Testis (tissue), 5 donors: ENCODE data around the gene RMDN2. TPM values are rescaled to one million over a fixed set of nuclear protein-coding genes. Genes with fewer than 3 reads are reported as not detected.

Source experiments
- DNase-seq: peaks from one replicate; pipeline ENCODE4 v3.0.0-alpha.2; 2019
- H3K27ac ChIP-seq, 2 donors: fragments of 200-600 bp; sonication (generic); one replicate each; pipeline ENCODE4 v1.5.1; 2019
- H3K27me3 ChIP-seq: fragments of 200-600 bp; sonication (generic); one replicate; pipeline ENCODE4 v1.5.1; 2019
- H3K36me3 ChIP-seq: fragments of 200-600 bp; sonication (generic); one replicate; pipeline ENCODE4 v1.5.1; 2017; ENCODE audit warnings: low read depth; ENCODE audit errors: missing control alignments
- H3K4me1 ChIP-seq: fragments of 200-600 bp; sonication (generic); one replicate; pipeline ENCODE4 v1.5.1; 2019
- H3K4me3 ChIP-seq, 2 donors: fragments of 200-600 bp; sonication (generic); one replicate each; pipeline ENCODE4 v1.5.1; 2017 to 2019
- H3K9me3 ChIP-seq: fragments of 200-600 bp; sonication (generic); one replicate; pipeline ENCODE4 v1.5.1; 2017
- POLR2A ChIP-seq: fragments of 450-650 bp; IDR thresholded peaks from one replicate; pipeline ENCODE4 v1.6.1; 2017; ENCODE audit warnings: antibody characterized with exemption, mild to moderate bottlenecking, moderate library complexity
- WGBS, 2 donors: methylation state at CpG; one replicate each; pipeline ENCODE4 v1.1.5; 2018; 5-methylcytosine and 5-hydroxymethylcytosine counted together
- intact Hi-C: fragments of 100-400 bp; cut with DNase I; formaldehyde crosslinking; loops from one replicate; pipeline ENCODE4 v1.15.1; 2023; ENCODE audit warnings: low total_unique reads
- long read RNA-seq, 2 donors: transcript quantifications; one replicate each; lab custom pipeline, GENCODE V29; 2026
- polyA plus RNA-seq: library from polyadenylated mRNA; stranded (reverse); fragments of 350-450 nt; fragmentation: Illumina TruSeq; extraction: RNeasy Lipid Tissue Mini Kit (QIAGEN cat#74804); gene quantifications from one replicate; pipeline ENCODE4 v1.2.3, GENCODE V29; 2014; ENCODE audit warnings: low read depth, low replicate concordance; ENCODE audit not compliant: insufficient read depth
- total RNA-seq, 2 donors: library from RNA; depleted of rRNA; stranded (reverse); fragments of >200 nt; gene quantifications; one replicate each; pipeline ENCODE4 v1.2.3, GENCODE V29; 2016
- TF ChIP-seq, protein P1 (sequence below), 3 experiments: fragments of 450-650 bp in 2 of 3; fragments of 200-600 bp in 1 of 3; sonication (generic) in 1 of 3; IDR thresholded peaks; one replicate each; pipeline ENCODE4 v1.5.1; 2016 to 2019; ENCODE audit warnings: antibody characterized with exemption in 3 of 3, mild to moderate bottlenecking in 2 of 3, moderate library complexity in 1 of 3

RMDN2 gene, protein sequence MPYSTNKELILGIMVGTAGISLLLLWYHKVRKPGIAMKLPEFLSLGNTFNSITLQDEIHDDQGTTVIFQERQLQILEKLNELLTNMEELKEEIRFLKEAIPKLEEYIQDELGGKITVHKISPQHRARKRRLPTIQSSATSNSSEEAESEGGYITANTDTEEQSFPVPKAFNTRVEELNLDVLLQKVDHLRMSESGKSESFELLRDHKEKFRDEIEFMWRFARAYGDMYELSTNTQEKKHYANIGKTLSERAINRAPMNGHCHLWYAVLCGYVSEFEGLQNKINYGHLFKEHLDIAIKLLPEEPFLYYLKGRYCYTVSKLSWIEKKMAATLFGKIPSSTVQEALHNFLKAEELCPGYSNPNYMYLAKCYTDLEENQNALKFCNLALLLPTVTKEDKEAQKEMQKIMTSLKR
- total RNA-seq: 10 to 100 TPM; 22.8 to 31.6 TPM
- 34.9 TPM for polyA plus RNA-seq
- long read RNA-seq, donor 1, partial matches to known transcripts: 0 of 4 reads
- long read RNA-seq, donor 1, other reads (novel, unspliced or antisense): 0 of 4 reads
- long read RNA-seq, donor 2, partial matches to known transcripts: 0 of 6 reads
- long read RNA-seq, donor 2, other reads (novel, unspliced or antisense): 5 of 6 reads

DNA sequence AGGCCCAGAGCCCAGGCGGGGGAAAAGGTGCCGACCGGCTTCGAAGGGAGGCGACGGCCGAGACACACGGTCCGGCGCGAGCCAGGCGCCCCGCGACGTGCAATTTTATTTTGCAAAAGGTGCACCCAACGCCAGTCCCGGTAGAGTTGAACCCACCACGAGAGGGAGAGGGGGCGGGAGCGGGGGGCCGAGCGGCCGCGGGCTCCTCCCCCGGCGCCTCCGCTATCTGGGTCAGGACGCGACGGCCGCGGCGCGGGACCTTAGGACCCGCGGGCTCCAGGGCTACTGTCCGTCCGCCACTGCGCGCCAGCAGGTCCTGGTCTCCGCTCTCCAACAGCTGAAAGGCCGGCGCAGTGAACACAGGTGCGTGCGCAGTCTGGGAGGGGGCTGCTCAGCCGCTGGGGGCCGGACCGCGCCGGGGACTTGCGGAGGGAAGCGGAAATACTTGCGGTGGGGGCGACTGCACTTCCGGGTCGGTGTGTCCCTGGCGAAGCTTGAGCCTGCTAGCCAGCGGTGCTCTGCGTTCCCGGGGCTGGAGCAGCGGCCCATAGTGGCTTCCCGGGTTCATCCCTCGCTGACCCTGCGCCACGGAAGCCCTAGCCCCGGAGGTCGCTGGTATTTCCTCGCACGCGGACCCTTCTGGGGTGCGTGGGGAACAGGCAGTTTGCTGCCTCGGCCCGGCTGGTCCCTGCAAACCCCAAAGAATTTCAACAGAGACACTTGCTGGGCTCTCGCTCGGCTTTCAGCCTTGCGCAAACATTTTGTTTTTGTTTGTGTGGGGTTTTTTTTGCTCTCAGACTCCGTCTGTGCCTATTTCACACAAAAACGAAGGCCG lies at the start of gene RMDN2:
TSS of gene RMDN2 (plus strand) at position 225 of the 835 bp plus-strand sequence. CDS start 3,991 bp downstream, outside the sequence.
- peak within 1 kb of the TSS; percentile 95 for H3K27ac ChIP-seq
- DNase-seq: peak; percentile 96
- H3K36me3 ChIP-seq: no peaks in the 10 kb centered on the region
- intact Hi-C loops: no loop called here
- H3K27me3 ChIP-seq: no peaks in the 10 kb centered on the region
- peak within 1 kb of the TSS; percentile 77 to 93 for H3K4me3 ChIP-seq
- H3K9me3 ChIP-seq: no peaks in the 10 kb centered on the region
- peak; percentile 65 for TF ChIP-seq POLR2A
- TF ChIP-seq, protein P1, sequence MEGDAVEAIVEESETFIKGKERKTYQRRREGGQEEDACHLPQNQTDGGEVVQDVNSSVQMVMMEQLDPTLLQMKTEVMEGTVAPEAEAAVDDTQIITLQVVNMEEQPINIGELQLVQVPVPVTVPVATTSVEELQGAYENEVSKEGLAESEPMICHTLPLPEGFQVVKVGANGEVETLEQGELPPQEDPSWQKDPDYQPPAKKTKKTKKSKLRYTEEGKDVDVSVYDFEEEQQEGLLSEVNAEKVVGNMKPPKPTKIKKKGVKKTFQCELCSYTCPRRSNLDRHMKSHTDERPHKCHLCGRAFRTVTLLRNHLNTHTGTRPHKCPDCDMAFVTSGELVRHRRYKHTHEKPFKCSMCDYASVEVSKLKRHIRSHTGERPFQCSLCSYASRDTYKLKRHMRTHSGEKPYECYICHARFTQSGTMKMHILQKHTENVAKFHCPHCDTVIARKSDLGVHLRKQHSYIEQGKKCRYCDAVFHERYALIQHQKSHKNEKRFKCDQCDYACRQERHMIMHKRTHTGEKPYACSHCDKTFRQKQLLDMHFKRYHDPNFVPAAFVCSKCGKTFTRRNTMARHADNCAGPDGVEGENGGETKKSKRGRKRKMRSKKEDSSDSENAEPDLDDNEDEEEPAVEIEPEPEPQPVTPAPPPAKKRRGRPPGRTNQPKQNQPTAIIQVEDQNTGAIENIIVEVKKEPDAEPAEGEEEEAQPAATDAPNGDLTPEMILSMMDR (IDR thresholded peaks at IDR 0.05): no peak
- WGBS, 2 donors: 0 to 1% methylated on average over 10 to 62 of the region's 79 CpGs
- H3K4me1 ChIP-seq: peaks cover 3% of the 10 kb centered on the region

DNA sequence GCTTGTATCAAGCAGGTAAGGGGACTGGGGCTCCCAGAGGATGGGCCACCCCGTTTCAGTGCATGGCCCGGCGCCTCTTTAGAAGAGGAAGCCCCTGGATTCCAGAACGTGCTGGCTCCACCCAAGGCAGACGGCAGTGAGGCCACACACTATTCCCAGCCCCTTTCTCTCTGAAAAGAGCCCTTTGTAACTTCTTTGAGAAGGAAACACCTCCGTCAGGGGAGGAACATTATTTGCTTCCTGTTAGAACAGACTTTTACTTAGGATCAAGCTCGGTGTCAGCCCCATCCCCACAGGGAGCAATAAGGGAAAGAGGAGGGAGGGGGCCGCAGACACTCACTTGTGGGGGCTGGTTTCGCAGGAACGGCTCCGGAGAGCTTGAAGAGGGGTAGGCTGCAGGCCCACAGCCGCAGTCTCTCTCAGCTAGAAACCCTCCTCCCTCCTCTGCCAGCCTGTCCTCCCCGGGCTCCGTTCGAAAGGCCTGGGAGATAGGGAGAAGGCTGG lies 49.6 kb upstream of the RMDN2 start:
- intact Hi-C loops: loop anchor here (5.0 kb wide), 1 partner anchor 478 kb away; no protein-coding TSS in a partner anchor
- 6 to 18% methylated on average over 10 to 15 of the region's 15 CpGs for WGBS, 2 donors
- TF ChIP-seq POLR2A: no peak
- TF ChIP-seq, protein P1 (IDR thresholded peaks at IDR 0.05): no peak
- Histone ChIP-seq H3K4me3 (peak overlapping the region in 1 of 2 donors; percentile 14), H3K4me1 (peaks cover 13% of the 10 kb centered on the region), H3K27ac (no peak overlapping the region), H3K27me3 (no peaks in the 10 kb centered on the region), H3K36me3 (no peaks in the 10 kb centered on the region), H3K9me3 (no peaks in the 10 kb centered on the region)
- no peak for DNase-seq

DNA sequence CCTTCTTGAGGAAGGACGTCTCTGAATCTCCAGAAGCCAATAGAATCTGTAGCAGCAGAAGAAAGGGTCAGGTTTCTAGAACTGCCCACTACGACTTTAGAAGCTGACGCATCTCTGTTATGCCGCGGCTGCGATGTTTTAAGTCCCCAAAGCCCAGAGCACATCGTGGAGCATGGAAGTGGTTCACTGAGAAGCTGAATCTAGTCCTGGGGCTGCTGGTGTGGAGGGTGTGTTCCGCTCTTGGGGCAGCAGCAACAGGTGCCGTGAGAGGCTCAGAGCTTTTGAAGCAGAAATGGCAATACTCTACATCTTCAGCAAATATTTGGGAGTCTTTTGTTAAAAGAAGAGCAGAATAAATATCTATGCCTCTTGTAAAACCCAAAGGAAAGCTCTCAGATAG lies 48.9 kb upstream of the RMDN2 start:
- no peak for DNase-seq
- no peaks in the 10 kb centered on the region for H3K36me3 ChIP-seq
- 70 to 72% methylated on average over 9 of the region's 9 CpGs for WGBS, 2 donors
- H3K27ac ChIP-seq: no peak overlapping the region
- TF ChIP-seq POLR2A: no peak
- TF ChIP-seq, protein P1 (IDR thresholded peaks at IDR 0.05): no peak
- H3K9me3 ChIP-seq: no peaks in the 10 kb centered on the region
- intact Hi-C loops: loop anchor here (5.0 kb wide), 1 partner anchor 479 kb away; no protein-coding TSS in a partner anchor
- no peak overlapping the region for H3K4me3 ChIP-seq
- no peaks in the 10 kb centered on the region for H3K27me3 ChIP-seq
- H3K4me1 ChIP-seq: peaks cover 13% of the 10 kb centered on the region

DNA sequence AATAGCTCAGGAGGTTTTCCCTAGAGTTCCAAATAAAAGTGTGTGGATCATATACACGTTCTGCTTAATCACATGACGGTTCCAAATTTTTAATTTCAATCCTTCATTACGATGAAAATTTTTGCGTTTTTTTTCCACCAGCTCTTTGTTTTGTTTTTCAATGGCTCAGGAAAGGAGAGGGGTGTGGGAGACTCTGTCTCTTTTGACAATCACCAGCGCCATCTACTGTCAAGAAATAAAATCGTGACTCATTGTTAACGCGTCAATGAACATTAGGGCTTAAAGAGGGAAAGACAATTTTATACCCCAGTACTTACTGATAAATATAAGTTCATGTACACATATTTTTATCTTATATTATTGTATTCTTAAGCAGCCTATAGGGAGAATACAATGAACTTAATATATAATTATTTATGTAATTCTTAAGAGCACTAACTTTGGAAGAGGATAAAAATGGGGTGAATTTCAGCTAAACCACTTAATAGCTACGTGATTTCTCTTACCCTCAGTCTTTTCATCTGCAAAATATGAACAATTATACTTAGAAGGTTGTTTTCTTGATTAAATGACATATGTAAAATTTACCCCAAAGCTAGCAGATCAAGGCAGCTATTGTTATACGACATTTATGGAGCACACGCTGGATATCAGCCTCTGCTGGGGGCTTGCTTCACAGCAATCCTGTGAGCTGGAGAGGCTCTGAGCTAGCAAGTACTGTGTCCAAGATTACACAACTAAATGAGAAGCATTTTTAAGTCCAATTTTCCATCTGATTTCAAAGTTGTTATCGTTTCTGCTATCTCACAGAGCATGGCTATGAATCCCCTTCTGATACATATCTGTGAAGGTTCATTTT lies 47.4 kb upstream of the RMDN2 start:
- TF ChIP-seq POLR2A: no peak
- TF ChIP-seq, protein P1 (IDR thresholded peaks at IDR 0.05): peak; percentile 77 to 80 (median 78)
- Histone ChIP-seq H3K9me3 (no peaks in the 10 kb centered on the region), H3K36me3 (no peaks in the 10 kb centered on the region), H3K27me3 (no peaks in the 10 kb centered on the region), H3K27ac (no peak overlapping the region), H3K4me1 (peaks cover 8% of the 10 kb centered on the region), H3K4me3 (no peak overlapping the region)
- WGBS, 2 donors: 32 to 38% methylated on average over 12 of the region's 12 CpGs
- intact Hi-C loops: loop anchor here (5.0 kb wide), 1 partner anchor 480 kb away; no protein-coding TSS in a partner anchor
- DNase-seq: peak; percentile 24
